ENCODE measurements around the gene CD300LD.
A peak's percentile ranks its signal among the peaks of the same experiment; 100 is the strongest.
"Not testable (repeated sequence)": the region's sequence is repeated elsewhere in the genome, so short reads cannot be mapped to it uniquely, and the experiment has no call there.

CD300LD gene

GRCh38 chr17:74635418-74635817 is 43.3 kb upstream of the CD300LD start:
- Histone ChIP-seq H3K4me3 (replicated peaks; ENCODE audit: insufficient read depth, low read length) (no peak overlapping the region), H3K27ac (replicated peaks) (no peak overlapping the region), H3K27me3 (ENCODE audit: insufficient read depth, poor library complexity, severe bottlenecking) (peaks cover 9% of the 10 kb centered on the region)

GRCh38 chr17:74633326-74633725 is 41.2 kb upstream of the CD300LD start:
- DNase-seq (ENCODE audit: low read depth in 1 of 2, low spot score in 1 of 2), result no peak
- TF ChIP-seq, protein P1, sequence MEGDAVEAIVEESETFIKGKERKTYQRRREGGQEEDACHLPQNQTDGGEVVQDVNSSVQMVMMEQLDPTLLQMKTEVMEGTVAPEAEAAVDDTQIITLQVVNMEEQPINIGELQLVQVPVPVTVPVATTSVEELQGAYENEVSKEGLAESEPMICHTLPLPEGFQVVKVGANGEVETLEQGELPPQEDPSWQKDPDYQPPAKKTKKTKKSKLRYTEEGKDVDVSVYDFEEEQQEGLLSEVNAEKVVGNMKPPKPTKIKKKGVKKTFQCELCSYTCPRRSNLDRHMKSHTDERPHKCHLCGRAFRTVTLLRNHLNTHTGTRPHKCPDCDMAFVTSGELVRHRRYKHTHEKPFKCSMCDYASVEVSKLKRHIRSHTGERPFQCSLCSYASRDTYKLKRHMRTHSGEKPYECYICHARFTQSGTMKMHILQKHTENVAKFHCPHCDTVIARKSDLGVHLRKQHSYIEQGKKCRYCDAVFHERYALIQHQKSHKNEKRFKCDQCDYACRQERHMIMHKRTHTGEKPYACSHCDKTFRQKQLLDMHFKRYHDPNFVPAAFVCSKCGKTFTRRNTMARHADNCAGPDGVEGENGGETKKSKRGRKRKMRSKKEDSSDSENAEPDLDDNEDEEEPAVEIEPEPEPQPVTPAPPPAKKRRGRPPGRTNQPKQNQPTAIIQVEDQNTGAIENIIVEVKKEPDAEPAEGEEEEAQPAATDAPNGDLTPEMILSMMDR (IDR thresholded peaks at IDR 0.05; ENCODE audit: insufficient read depth, low read length), result no peak
- TF ChIP-seq SPI1 (IDR thresholded peaks at IDR 0.05; ENCODE audit: borderline replicate concordance, low read depth) (no peak), GABPA (IDR thresholded peaks at IDR 0.05; ENCODE audit: low read depth) (no peak), POLR2AphosphoS5 (IDR thresholded peaks at IDR 0.05; ENCODE audit: low read depth) (no peak)
- TF ChIP-seq, protein P2, sequence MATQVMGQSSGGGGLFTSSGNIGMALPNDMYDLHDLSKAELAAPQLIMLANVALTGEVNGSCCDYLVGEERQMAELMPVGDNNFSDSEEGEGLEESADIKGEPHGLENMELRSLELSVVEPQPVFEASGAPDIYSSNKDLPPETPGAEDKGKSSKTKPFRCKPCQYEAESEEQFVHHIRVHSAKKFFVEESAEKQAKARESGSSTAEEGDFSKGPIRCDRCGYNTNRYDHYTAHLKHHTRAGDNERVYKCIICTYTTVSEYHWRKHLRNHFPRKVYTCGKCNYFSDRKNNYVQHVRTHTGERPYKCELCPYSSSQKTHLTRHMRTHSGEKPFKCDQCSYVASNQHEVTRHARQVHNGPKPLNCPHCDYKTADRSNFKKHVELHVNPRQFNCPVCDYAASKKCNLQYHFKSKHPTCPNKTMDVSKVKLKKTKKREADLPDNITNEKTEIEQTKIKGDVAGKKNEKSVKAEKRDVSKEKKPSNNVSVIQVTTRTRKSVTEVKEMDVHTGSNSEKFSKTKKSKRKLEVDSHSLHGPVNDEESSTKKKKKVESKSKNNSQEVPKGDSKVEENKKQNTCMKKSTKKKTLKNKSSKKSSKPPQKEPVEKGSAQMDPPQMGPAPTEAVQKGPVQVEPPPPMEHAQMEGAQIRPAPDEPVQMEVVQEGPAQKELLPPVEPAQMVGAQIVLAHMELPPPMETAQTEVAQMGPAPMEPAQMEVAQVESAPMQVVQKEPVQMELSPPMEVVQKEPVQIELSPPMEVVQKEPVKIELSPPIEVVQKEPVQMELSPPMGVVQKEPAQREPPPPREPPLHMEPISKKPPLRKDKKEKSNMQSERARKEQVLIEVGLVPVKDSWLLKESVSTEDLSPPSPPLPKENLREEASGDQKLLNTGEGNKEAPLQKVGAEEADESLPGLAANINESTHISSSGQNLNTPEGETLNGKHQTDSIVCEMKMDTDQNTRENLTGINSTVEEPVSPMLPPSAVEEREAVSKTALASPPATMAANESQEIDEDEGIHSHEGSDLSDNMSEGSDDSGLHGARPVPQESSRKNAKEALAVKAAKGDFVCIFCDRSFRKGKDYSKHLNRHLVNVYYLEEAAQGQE (IDR thresholded peaks at IDR 0.05; ENCODE audit: insufficient replicate concordance, low read depth), result no peak
- Histone ChIP-seq H3K4me3 (replicated peaks; ENCODE audit: insufficient read depth, low read length) (no peak overlapping the region), H3K27me3 (ENCODE audit: insufficient read depth, poor library complexity, severe bottlenecking) (peaks cover 9% of the 10 kb centered on the region), H3K27ac (replicated peaks) (no peak overlapping the region)

More at GRCh38 chr17:74635418-74635817, 43.3 kb upstream of the CD300LD start:
- TF ChIP-seq POLR2AphosphoS5 (IDR thresholded peaks at IDR 0.05; ENCODE audit: low read depth), result no peak
- no peak for TF ChIP-seq GABPA (IDR thresholded peaks at IDR 0.05; ENCODE audit: low read depth)
- no peak for DNase-seq (ENCODE audit: low read depth in 1 of 2, low spot score in 1 of 2)

- peaks cover 9% of the 10 kb centered on the region for H3K27me3 ChIP-seq (ENCODE audit: insufficient read depth, poor library complexity, severe bottlenecking)
- TF ChIP-seq, protein P2 (IDR thresholded peaks at IDR 0.05; ENCODE audit: insufficient replicate concordance, low read depth), result no peak
- TF ChIP-seq POLR2AphosphoS5 (IDR thresholded peaks at IDR 0.05; ENCODE audit: low read depth) (no peak), SPI1 (IDR thresholded peaks at IDR 0.05; ENCODE audit: borderline replicate concordance, low read depth) (no peak), GABPA (IDR thresholded peaks at IDR 0.05; ENCODE audit: low read depth) (no peak)
- TF ChIP-seq, protein P1 (IDR thresholded peaks at IDR 0.05; ENCODE audit: insufficient read depth, low read length), result no peak
- DNase-seq (ENCODE audit: low read depth in 1 of 2, low spot score in 1 of 2), result no peak
- H3K27ac ChIP-seq (replicated peaks), result no peak overlapping the region
- no peak overlapping the region for H3K4me3 ChIP-seq (replicated peaks; ENCODE audit: insufficient read depth, low read length)
These were observed 40.5 kb upstream of the CD300LD start for GRCh38 chr17:74632617-74633016.

DNA sequence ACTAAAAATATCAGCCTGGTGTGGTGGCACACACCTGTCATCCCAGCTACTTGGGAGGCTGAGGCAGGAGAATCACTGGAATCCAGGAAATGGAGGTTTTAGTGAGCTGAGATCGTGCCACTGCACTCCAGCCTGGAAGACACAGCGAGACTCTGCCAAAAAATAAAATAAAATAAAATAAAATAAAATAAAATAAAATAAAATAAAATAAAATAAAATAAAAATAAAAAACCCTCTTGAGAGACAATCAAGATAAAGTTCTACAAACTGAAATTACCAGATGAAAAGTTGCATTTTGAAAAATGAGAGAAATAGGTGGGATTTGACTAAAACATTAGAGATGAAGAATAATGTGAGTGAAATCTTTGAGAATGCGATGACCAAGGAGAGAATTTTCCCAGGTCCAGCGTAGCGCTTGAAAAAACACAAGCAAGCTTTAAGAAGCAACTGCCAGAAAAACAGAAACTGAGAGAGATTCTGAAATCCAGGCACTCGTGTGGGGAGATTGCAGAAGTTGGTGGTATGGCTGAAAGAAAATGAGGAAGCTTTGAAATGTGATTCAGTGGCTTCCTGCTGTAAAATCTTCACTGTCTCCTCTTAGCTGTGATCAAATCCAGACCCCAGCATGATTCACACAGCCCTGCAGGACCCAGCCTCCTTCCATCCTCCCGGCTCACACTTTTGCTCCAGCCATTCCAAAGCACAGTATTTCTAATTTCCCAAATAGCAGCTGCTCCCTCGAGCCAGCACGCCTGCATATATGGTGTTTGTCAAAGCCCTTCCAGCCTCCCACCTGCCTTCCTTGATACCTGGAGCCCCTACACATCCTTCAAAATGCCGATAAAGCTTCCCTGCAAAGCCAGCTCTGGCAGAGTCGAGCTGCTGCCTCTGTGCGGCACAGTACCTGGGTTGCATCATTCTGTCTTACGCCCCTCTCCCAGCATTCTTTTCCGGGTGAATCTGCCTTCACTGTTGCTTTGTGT is 39.7 kb upstream of the CD300LD start:
- peak in 1 of 2 experiments; percentile 85 for DNase-seq (ENCODE audit: low read depth in 1 of 2, low spot score in 1 of 2)
- peaks cover 12% of the 10 kb centered on the region for H3K27me3 ChIP-seq (ENCODE audit: insufficient read depth, poor library complexity, severe bottlenecking)
- H3K27ac ChIP-seq (replicated peaks), result 0 out of 2 replicates have a peak overlapping the region, but pooled peaks have one; percentile 3
- TF ChIP-seq GABPA (IDR thresholded peaks at IDR 0.05; ENCODE audit: low read depth) (no peak), POLR2AphosphoS5 (IDR thresholded peaks at IDR 0.05; ENCODE audit: low read depth) (peak; percentile 29; the same call in 1 of the 2 replicates), SPI1 (IDR thresholded peaks at IDR 0.05; ENCODE audit: borderline replicate concordance, low read depth) (peak; percentile 66; the same call in 1 of the 2 replicates)
- TF ChIP-seq, protein P2 (IDR thresholded peaks at IDR 0.05; ENCODE audit: insufficient replicate concordance, low read depth), result peak; percentile 41
- TF ChIP-seq, protein P1 (IDR thresholded peaks at IDR 0.05; ENCODE audit: insufficient read depth, low read length), result no peak
- no peak overlapping the region for H3K4me3 ChIP-seq (replicated peaks; ENCODE audit: insufficient read depth, low read length)

DNA sequence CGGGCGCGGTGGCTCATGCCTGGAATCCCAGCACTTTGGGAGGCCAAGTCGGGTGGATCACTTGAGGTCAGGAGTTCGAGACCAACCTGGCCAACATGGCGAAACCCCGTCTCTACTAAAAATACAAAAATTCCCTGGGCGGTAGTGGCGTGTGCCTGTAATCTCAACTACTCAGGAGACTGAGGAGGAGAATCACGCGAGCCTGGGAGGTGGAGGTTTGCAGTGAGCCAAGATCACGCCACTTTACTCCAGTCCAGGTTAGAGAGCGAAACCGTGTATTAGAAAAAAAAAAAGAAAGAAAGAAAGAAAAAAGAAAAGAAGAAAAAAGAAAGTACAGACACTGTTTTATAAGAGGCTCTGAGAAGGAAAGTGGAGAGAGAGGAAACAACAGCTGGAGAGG is 38.2 kb upstream of the CD300LD start:
- peaks cover 15% of the 10 kb centered on the region for H3K27me3 ChIP-seq (ENCODE audit: insufficient read depth, poor library complexity, severe bottlenecking)
- H3K4me3 ChIP-seq (replicated peaks; ENCODE audit: insufficient read depth, low read length); H3K27ac ChIP-seq (replicated peaks); DNase-seq (ENCODE audit: low read depth in 1 of 2, low spot score in 1 of 2): not testable (repeated sequence)
